HG02973 (cell line): ENCODE data around the gene SMAD7.

ENCODE experiments used
- ATAC-seq: cut with Tn5 transposase; IDR thresholded peaks from one replicate; pipeline ENCODE4 v1.9.1; 2021; ENCODE audit warnings: moderate library complexity; ENCODE audit not compliant: unreplicated experiment

Gene SMAD7

GRCh38 chr18:48919547-48919946 lies 31.2 kb downstream of the SMAD7 start:
- ATAC-seq: no peak

DNA sequence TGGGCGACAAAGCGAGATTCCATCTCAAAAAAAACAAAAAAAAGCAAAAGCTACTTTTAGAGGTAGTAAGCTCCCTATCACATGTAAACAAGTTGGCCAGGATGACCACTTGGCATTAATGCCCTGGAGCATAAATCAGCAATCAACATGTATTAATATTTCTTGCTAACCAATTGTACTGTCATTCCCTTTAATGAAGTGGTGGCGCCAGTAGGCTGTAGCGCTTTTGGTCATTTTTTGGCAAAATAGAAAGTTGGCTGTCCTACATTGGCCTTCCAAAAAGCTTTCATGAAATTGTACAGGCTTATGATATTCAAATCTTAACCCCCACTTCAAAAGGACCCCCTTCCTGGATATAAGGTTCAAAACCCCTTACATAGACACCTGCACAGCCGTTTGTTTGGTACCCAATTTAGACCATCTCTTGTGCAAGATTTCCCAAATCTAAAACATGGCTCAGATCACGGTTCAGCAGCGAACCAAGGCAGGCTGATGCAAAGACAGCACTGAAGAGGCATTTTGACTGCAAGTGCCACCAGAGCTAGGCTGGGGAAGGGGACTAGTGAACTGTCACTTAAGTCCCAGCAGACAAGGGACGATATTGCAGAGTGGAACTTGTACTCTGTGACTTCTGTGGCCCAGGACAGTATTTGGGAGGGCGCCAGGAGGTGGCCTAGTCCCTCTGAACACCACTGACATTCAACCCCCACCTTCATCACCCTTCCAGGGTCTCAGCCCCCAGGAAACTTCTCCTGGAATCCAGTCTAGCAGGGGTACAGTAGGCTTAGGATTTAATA lies 31.9 kb downstream of the SMAD7 start:
- no peak for ATAC-seq

- ATAC-seq: no peak
These were observed 32.9 kb downstream of the SMAD7 start for GRCh38 chr18:48917579-48918517.

- ATAC-seq: no peak
These were observed 34.9 kb downstream of the SMAD7 start for GRCh38 chr18:48915626-48916425.

DNA sequence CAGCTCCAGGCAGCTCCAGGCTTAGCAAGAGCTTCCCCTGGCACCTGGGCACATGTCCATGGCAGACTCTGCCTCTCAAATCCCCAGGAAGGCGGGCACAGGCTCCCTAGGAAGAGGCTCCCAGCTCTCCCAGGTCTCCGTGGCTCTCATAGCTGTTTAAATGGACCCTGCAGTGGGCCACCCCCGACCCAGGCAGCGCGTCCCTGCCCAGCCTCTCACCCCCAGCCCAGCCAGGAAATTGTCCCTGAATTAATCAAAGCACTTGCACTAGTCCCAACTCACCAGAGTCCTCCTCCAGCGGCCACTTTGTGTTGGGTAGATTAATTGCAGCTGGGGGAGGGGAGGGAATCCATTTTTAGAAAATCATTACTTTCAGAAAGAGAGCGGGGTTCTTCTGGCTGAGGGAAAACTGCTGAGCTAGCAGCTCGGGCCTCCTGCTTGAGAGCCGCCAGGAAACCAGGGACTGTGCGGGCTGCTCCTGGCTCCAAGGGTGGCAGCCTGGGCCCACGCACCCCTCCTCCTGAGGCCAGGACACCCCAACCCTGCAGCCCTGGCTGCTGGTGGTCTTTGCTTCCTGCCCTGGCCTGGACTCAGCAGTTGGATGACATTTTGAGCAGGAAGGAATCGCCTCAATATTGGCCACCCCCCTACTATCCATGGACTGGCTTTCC lies 36.0 kb downstream of the SMAD7 start:
- ATAC-seq: no peak

DNA sequence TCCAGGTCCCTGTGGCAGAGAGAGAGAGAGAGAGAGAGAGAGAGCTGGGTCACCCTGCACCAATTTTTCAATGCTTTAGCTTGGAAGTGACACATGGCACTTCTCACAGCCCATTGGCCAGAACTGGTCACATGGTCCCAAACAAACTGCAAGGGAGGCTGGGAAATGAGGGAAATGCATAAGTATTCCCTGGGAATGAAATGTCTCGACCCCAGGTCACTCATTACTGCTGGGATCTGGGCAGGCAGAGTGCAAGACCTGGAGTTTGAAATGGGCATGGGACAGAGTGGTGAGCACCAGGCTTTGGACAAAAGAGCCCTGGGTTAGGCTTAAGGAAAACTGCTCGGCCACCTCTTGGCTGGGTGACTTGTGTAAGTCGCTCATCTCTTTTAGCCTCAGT lies 37.0 kb downstream of the SMAD7 start:
- no peak for ATAC-seq

DNA sequence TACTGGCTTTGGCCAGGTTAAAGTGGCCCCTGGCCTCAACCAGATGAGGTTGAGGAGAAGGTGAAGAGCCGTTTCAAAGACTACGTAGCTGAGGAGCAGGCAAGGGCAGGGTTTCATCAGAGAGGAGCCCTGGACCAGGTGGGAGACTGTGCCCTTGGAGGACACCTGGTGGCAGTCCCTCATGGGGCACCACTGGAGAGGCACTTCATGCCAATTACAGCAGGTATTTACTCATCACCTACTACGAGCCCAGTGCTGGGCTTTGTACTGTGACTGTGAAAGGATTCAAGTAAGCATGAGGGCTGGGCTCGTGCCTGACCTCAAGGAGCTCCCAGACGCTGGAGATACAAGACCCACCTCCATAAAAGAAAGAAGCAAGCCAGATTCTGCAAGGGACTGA lies 37.6 kb downstream of the SMAD7 start:
- no peak for ATAC-seq

DNA sequence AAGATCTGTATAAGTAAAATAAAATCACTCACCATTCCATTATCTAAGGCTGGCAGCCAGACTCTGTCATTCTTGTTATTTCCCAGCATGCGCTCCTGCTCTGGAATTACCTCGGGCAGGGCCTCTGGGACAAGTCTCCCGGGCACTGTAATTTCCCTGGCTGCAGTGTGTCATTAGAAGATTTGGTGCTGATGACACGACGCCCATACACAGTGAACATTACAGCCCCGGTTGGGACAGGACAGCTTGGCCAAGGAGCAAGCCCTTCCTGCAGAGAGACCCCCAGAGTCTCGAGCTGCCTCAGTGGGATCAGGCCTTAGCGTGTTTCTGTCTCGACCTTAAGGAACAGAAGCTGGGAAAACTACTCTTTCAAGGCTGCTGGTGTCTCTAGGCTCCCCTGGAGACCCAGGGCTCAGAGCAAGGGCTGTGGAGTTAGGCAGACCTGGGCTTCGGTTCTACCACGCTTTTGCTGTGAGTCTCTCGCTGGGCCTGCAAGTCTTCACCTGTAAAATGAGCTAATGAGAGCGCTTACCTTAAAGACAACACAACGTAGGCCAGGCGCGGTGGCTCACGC lies 39.7 kb downstream of the SMAD7 start:
- no peak for ATAC-seq

GRCh38 chr18:48909721-48910120 lies 41.0 kb downstream of the SMAD7 start:
- ATAC-seq: no peak

DNA sequence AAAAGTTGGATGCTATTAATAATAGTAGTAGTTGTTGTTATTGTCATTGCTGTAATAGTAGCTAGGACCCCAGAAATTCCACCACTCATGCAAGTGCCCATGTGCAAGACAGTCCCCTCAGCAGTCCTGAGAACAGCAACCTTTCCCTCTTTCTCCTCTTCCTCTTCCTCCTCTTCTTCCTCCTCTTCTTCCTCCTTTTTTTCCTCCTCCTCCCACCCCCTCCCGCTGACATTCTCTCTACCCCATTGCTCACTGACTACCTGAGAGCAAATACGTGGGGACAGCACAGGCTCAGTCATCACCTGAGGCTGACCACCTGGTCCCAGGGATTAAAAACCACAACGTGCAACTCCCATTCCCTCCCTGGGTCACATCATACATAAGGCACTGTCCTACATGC lies 41.8 kb downstream of the SMAD7 start:
- ATAC-seq: no peak

- ATAC-seq: no peak
These were observed 45.3 kb downstream of the SMAD7 start for GRCh38 chr18:48905513-48905912.

- ATAC-seq: no peak
These were observed 45.8 kb downstream of the SMAD7 start for GRCh38 chr18:48904847-48905394.

- no peak for ATAC-seq
These were observed 46.7 kb downstream of the SMAD7 start for GRCh38 chr18:48904091-48904490.

GRCh38 chr18:48902856-48903601 lies 47.7 kb downstream of the SMAD7 start:
- no peak for ATAC-seq

GRCh38 chr18:48902023-48902855 lies 48.5 kb downstream of the SMAD7 start:
- ATAC-seq: no peak

GRCh38 chr18:48901145-48902022 lies 49.4 kb downstream of the SMAD7 start:
- ATAC-seq: no peak

- no peak for ATAC-seq
These were observed 50.3 kb downstream of the SMAD7 start for GRCh38 chr18:48900469-48900868.
